HepG2 (cell line): ENCODE data around the gene PFAS. TPM values are rescaled to one million over a fixed set of nuclear protein-coding genes. Genes with fewer than 3 reads are reported as not detected.

ENCODE experiments used
- ASH2L ChIP-seq: fragments of 300-600, 200-600 bp; sonication (generic); IDR thresholded peaks from 2 replicates; pipeline ENCODE4 v1.7.0; 2017; ENCODE audit warnings: low read depth, mild to moderate bottlenecking, moderate library complexity, mixed read lengths, low read length; ENCODE audit not compliant: insufficient read length
- BCLAF1 ChIP-seq: fragments of 450-650 bp; IDR thresholded peaks from 2 replicates; pipeline ENCODE4 v1.6.1; 2017; ENCODE audit warnings: mild to moderate bottlenecking
- EP300 ChIP-seq, 3 experiments: sonication (generic) in 1 of 3; formaldehyde crosslinking in 1 of 3; IDR thresholded peaks; 2 replicates each; pipeline versions ENCODE4 v1.5.1 to v1.6.1; 2011 to 2020; ENCODE audit warnings: low read depth in 2 of 3, low read length in 2 of 3, borderline replicate concordance in 1 of 3, improper control_type of control experiment in 1 of 3, mild to moderate bottlenecking in 1 of 3, missing genetic modification reagents in 1 of 3, moderate library complexity in 1 of 3
- FLYWCH1 ChIP-seq: sonication (generic); formaldehyde crosslinking; IDR thresholded peaks from 2 replicates; pipeline ENCODE4 v1.8.1; 2023; ENCODE audit warnings: mild to moderate bottlenecking, missing genetic modification reagents
- FOSL1 ChIP-seq: sonication (generic); formaldehyde crosslinking; IDR thresholded peaks from 2 replicates; pipeline ENCODE4 v1.9.0; 2021; ENCODE audit warnings: missing genetic modification reagents, borderline replicate concordance
- HNRNPK ChIP-seq: fragments of 200-400 bp; formaldehyde crosslinking; IDR thresholded peaks from 2 replicates; pipeline ENCODE4 v1.6.1; 2018; ENCODE audit warnings: low read length, low read depth, moderate library complexity, mild to moderate bottlenecking; ENCODE audit not compliant: poor library complexity, severe bottlenecking
- RBAK ChIP-seq: sonication (generic); formaldehyde crosslinking; IDR thresholded peaks from 2 replicates; pipeline ENCODE4 v1.5.1; 2020; ENCODE audit warnings: mild to moderate bottlenecking, missing genetic modification reagents
- TAF1 ChIP-seq: sonication (generic); formaldehyde crosslinking; IDR thresholded peaks from 2 replicates; pipeline ENCODE4 v1.4.0; 2020; ENCODE audit warnings: missing genetic modification reagents
- U2AF1 ChIP-seq: fragments of 200-400 bp; formaldehyde crosslinking; optimal IDR thresholded peaks from 2 replicates; pipeline ENCODE3; 2017; ENCODE audit warnings: mild to moderate bottlenecking, low read depth, low read length
- YEATS2 ChIP-seq: sonication (generic); formaldehyde crosslinking; IDR thresholded peaks from 2 replicates; pipeline ENCODE4 v1.4.0; 2020; ENCODE audit warnings: missing genetic modification reagents, borderline replicate concordance
- ZBTB20 ChIP-seq: sonication (generic); formaldehyde crosslinking; IDR thresholded peaks from 2 replicates; pipeline ENCODE4 v1.8.1; 2023; ENCODE audit warnings: missing genetic modification reagents, low read depth, mild to moderate bottlenecking, borderline replicate concordance
- ZNF484 ChIP-seq: sonication (generic); formaldehyde crosslinking; IDR thresholded peaks from 2 replicates; pipeline ENCODE4 v1.5.1; 2020; ENCODE audit warnings: mild to moderate bottlenecking, low read depth, missing genetic modification reagents, borderline replicate concordance
- ZNF720 ChIP-seq: sonication (generic); formaldehyde crosslinking; IDR thresholded peaks from 2 replicates; pipeline ENCODE4 v1.4.0; 2020; ENCODE audit warnings: missing genetic modification reagents
- polyA plus RNA-seq, 8 experiments: library from polyadenylated mRNA; depleted of rRNA in 3 of 8; stranded (reverse) in 7 of 8; unstranded in 1 of 8; fragments of >200 nt; fragmentation: Illumina TruSeq in 4 of 8; extraction: Trizol in 4 of 8; gene quantifications; 2 replicates each; pipeline versions ENCODE4 v1.2.1 to v1.2.3, GENCODE V29; 2011 to 2016; ENCODE audit warnings: low read depth in 4 of 8, missing spikeins in 1 of 8, mixed read lengths in 1 of 8; ENCODE audit not compliant: insufficient read depth in 1 of 8
- total RNA-seq, 5 experiments: library from RNA; depleted of rRNA; stranded (reverse); fragments of >200 nt; fragmentation: Illumina TruSeq; extraction: Trizol; gene quantifications; 2 replicates each; pipeline ENCODE4 v1.2.3, GENCODE V29; 2016; ENCODE audit warnings: low read depth in 1 of 5
- TF ChIP-seq, protein P1 (sequence below): sonication (generic); formaldehyde crosslinking; IDR thresholded peaks from 2 replicates; pipeline ENCODE4 v1.4.0; 2020; ENCODE audit warnings: mild to moderate bottlenecking, missing genetic modification reagents
- TF ChIP-seq, protein P2 (sequence below): sonication (generic); formaldehyde crosslinking; IDR thresholded peaks from 2 replicates; pipeline ENCODE4 v1.8.0; 2022; ENCODE audit warnings: missing genetic modification reagents, mild to moderate bottlenecking, borderline replicate concordance

The PFAS gene
- total and polyA plus RNA-seq, 2 of the 13 experiments (the other 11 are each of a cell fraction or from before 2014, with no cell fraction given), result 49.4 to 58.2 TPM

GRCh38 chr17:8222630-8223355 lies 26.3 kb upstream of the PFAS start (continued):
- TF ChIP-seq U2AF1 (no peak), TAF1 (CRISPR knock-in tag) (peak; percentile 59), BCLAF1 (no peak), ZNF484 (CRISPR knock-in tag) (no peak), ZBTB20 (peak; percentile 19; the same call in 1 of the 2 replicates), EP300 (IDR thresholded peaks at IDR 0.05; ENCODE audit: low read depth in 2 of 2, low read length in 2 of 2) (no peak), EP300 (CRISPR knock-in tag; IDR thresholded peaks at IDR 0.05; ENCODE audit: borderline replicate concordance) (no peak), ASH2L (peak; percentile 67), FOSL1 (CRISPR knock-in tag) (no peak), HNRNPK (no peak), RBAK (CRISPR knock-in tag) (peak; percentile 60; the same call in 1 of the 2 replicates), FLYWCH1 (CRISPR knock-in tag) (no peak), ZNF720 (CRISPR knock-in tag) (no peak), YEATS2 (CRISPR knock-in tag) (peak; percentile 28; the same call in 1 of the 2 replicates)
- TF ChIP-seq, protein P1, sequence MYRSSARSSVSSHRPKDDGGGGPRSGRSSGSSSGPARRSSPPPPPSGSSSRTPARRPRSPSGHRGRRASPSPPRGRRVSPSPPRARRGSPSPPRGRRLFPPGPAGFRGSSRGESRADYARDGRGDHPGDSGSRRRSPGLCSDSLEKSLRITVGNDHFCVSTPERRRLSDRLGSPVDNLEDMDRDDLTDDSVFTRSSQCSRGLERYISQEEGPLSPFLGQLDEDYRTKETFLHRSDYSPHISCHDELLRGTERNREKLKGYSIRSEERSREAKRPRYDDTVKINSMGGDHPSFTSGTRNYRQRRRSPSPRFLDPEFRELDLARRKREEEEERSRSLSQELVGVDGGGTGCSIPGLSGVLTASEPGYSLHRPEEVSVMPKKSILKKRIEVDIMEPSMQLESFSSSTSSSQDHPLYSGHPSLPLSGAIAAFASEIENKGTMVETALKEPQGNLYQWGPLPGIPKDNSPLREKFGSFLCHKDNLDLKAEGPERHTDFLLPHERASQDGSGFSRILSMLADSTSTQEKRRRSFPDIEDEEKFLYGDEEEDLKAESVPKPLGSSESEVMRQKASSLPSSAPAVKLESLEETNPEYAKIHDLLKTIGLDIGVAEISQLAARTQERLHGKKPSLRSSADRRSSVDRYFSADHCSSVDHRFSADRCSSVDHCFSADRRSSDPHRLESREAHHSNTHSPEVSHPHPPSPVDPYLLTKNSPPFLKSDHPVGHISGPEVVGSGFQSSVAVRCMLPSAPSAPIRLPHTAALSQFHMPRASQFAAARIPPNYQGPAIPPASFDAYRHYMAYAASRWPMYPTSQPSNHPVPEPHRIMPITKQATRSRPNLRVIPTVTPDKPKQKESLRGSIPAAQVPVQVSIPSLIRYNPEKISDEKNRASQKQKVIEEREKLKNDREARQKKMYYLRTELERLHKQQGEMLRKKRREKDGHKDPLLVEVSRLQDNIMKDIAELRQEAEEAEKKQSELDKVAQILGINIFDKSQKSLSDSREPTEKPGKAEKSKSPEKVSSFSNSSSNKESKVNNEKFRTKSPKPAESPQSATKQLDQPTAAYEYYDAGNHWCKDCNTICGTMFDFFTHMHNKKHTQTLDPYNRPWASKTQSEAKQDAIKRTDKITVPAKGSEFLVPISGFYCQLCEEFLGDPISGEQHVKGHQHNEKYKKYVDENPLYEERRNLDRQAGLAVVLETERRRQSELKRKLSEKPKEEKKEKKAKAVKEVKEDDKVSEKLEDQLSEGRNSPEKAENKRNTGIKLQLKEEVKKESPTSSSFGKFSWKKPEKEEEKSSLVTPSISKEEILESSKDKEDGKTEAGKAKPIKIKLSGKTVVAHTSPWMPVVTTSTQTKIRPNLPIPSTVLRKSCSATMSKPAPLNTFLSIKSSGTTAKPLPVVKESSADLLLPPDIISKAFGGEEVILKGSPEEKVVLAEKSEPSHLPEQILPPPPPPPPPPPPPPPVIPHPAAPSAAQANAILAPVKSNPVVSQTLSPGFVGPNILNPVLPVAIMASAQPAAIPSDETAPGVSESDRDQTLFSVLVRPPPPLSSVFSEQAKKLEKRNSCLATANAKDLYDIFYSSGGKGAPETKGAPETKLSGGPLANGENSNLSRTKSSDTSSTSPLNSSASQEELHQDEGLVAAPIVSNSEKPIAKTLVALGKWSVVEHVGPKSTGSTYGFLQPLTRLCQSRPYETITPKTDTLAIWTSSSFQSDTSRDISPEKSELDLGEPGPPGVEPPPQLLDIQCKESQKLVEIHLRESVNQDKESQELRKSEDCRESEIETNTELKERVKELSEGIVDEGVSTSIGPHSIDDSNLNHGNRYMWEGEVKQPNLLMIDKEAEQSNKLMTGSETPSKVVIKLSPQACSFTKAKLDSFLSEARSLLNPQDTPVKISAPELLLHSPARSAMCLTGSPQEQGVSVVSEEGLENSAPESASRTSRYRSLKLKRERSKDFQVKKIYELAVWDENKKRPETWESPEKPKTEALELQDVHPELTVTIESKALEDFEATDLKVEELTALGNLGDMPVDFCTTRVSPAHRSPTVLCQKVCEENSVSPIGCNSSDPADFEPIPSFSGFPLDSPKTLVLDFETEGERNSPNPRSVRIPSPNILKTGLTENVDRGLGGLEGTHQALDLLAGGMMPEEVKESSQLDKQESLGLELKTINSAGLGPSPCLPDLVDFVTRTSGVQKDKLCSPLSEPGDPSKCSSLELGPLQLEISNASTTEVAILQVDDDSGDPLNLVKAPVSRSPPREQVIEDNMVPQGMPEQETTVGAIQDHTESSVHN (CRISPR knock-in tag), result no peak
- TF ChIP-seq, protein P2, sequence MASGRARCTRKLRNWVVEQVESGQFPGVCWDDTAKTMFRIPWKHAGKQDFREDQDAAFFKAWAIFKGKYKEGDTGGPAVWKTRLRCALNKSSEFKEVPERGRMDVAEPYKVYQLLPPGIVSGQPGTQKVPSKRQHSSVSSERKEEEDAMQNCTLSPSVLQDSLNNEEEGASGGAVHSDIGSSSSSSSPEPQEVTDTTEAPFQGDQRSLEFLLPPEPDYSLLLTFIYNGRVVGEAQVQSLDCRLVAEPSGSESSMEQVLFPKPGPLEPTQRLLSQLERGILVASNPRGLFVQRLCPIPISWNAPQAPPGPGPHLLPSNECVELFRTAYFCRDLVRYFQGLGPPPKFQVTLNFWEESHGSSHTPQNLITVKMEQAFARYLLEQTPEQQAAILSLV (CRISPR knock-in tag), result no peak; the same call in none of the 2 replicates
